GM23338 (cell line): Measurements from ENCODE around the gene WNT5A. TPM values are rescaled to one million over a fixed set of nuclear protein-coding genes. Genes with fewer than 3 reads are reported as not detected.

Source experiments
- ATAC-seq: fragments of 200-7000 bp; cut with Tn5 transposase; 3 replicates; pipeline ENCODE4 v1.9.1; 2020
- DNase-seq: peaks from one replicate; pipeline ENCODE4 v3.0.0-alpha.2; 2015; ENCODE audit warnings: low spot score
- H2AFZ ChIP-seq: fragments of 200-600 bp; sonication (generic); 2 replicates; pipeline ENCODE4 v1.8.0; 2016; ENCODE audit warnings: antibody characterized with exemption, mild to moderate bottlenecking, moderate library complexity
- H3F3A ChIP-seq: fragments of 200-600 bp; sonication (generic); replicated peaks from 2 replicates; pipeline ENCODE4 v1.8.0; 2017; ENCODE audit warnings: antibody characterized with exemption, mixed run types, low read depth
- H3K27ac ChIP-seq: fragments of 200-600 bp; sonication (generic); 2 replicates; pipeline ENCODE4 v1.6.1; 2016; ENCODE audit warnings: low read depth
- H3K27me3 ChIP-seq: fragments of 200-600 bp; sonication (generic); 2 replicates; pipeline ENCODE4 v1.8.0; 2016; ENCODE audit warnings: mild to moderate bottlenecking, mixed run types, moderate library complexity; ENCODE audit not compliant: insufficient read depth
- H3K36me3 ChIP-seq: fragments of 200-600 bp; sonication (generic); 2 replicates; pipeline ENCODE4 v1.8.0; 2016; ENCODE audit warnings: mild to moderate bottlenecking; ENCODE audit not compliant: insufficient read depth
- H3K4me1 ChIP-seq: fragments of 200-600 bp; sonication (generic); 2 replicates; pipeline ENCODE4 v1.8.0; 2016; ENCODE audit warnings: mild to moderate bottlenecking, moderate library complexity; ENCODE audit not compliant: insufficient read depth
- H3K4me2 ChIP-seq: fragments of 200-600 bp; sonication (generic); 2 replicates; pipeline ENCODE4 v1.7.1; 2017; ENCODE audit warnings: mixed run types
- H3K4me3 ChIP-seq: fragments of 200-600 bp; sonication (generic); 2 replicates; pipeline ENCODE4 v1.6.1; 2016; ENCODE audit warnings: mixed run types
- H3K79me2 ChIP-seq: fragments of 200-600 bp; sonication (generic); replicated peaks from 2 replicates; pipeline ENCODE4 v1.8.0; 2017; ENCODE audit warnings: mild to moderate bottlenecking; ENCODE audit not compliant: insufficient read depth
- H3K9me2 ChIP-seq: fragments of 200-600 bp; sonication (generic); 2 replicates; pipeline ENCODE4 v1.8.0; 2017; ENCODE audit not compliant: insufficient read depth
- H4K20me1 ChIP-seq: fragments of 200-600 bp; sonication (generic); replicated peaks from 2 replicates; pipeline ENCODE4 v1.8.0; 2017; ENCODE audit warnings: mild to moderate bottlenecking; ENCODE audit not compliant: insufficient read depth
- H3K27ac Mint-ChIP-seq: 2 replicates; pipeline ENCODE4 v1.8.0; 2020; ENCODE audit warnings: inconsistent platforms, mild to moderate bottlenecking, moderate library complexity, mixed read lengths
- H3K27me3 Mint-ChIP-seq: 3 replicates; pipeline ENCODE4 v1.8.0; 2022; ENCODE audit warnings: low read depth, mild to moderate bottlenecking, moderate library complexity, mixed read lengths, inconsistent platforms; ENCODE audit not compliant: insufficient read depth, poor library complexity
- H3K36me3 Mint-ChIP-seq: 3 replicates; pipeline ENCODE4 v1.8.0; 2021; ENCODE audit warnings: low read depth, mild to moderate bottlenecking, inconsistent platforms, moderate library complexity, mixed read lengths
- H3K4me1 Mint-ChIP-seq: 3 replicates; pipeline ENCODE4 v1.8.0; 2020; ENCODE audit warnings: mild to moderate bottlenecking, inconsistent platforms, mixed read lengths
- H3K4me3 Mint-ChIP-seq: 3 replicates; pipeline ENCODE4 v1.8.0; 2021; ENCODE audit warnings: moderate library complexity, mild to moderate bottlenecking, inconsistent platforms, mixed read lengths
- H3K9me3 Mint-ChIP-seq: 3 replicates; pipeline ENCODE4 v1.8.0; 2020; ENCODE audit warnings: moderate library complexity, mild to moderate bottlenecking, inconsistent platforms, mixed read lengths
- CREB1 ChIP-seq: fragments of 250-450 bp; sonication (Bioruptor Pico); IDR thresholded peaks from 2 replicates; pipeline ENCODE4 v1.5.0; 2020; ENCODE audit warnings: low read depth, mild to moderate bottlenecking, moderate library complexity
- CTCF ChIP-seq, 2 experiments: fragments of 200-600 bp in 1 of 2; sonication (generic) in 1 of 2; conservative IDR thresholded peaks; 2 replicates each; pipeline versions ENCODE4 v1.5.1 to v1.6.1; 2016 to 2017; ENCODE audit warnings: antibody characterized with exemption in 2 of 2, low read depth in 2 of 2, mild to moderate bottlenecking in 2 of 2, moderate library complexity in 1 of 2
- ETS1 ChIP-seq: IDR thresholded peaks from 2 replicates; pipeline ENCODE4 v1.6.1; 2016; ENCODE audit warnings: antibody characterized with exemption
- EZH2 ChIP-seq: fragments of 200-600 bp; sonication (generic); IDR thresholded peaks from one replicate; pipeline ENCODE4 v1.8.0; 2017; ENCODE audit warnings: antibody characterized with exemption, mild to moderate bottlenecking, low read depth; ENCODE audit not compliant: unreplicated experiment
- EZH2phosphoT487 ChIP-seq: fragments of 200-600 bp; sonication (generic); IDR thresholded peaks from one replicate; pipeline ENCODE4 v1.8.1; 2018; ENCODE audit warnings: antibody characterized with exemption; ENCODE audit not compliant: unreplicated experiment
- JUNB ChIP-seq: IDR thresholded peaks from one replicate; pipeline ENCODE4 v1.6.1; 2016; ENCODE audit warnings: antibody characterized with exemption; ENCODE audit not compliant: unreplicated experiment
- NANOG ChIP-seq: IDR thresholded peaks from 2 replicates; pipeline ENCODE4 v1.6.1; 2016; ENCODE audit warnings: antibody characterized with exemption, borderline replicate concordance
- POLR2AphosphoS5 ChIP-seq: IDR thresholded peaks from 2 replicates; pipeline ENCODE4 v1.6.1; 2016; ENCODE audit warnings: antibody characterized with exemption, low read depth
- STAT1 ChIP-seq: IDR thresholded peaks from one replicate; pipeline ENCODE4 v1.6.1; 2016; ENCODE audit warnings: antibody characterized with exemption; ENCODE audit not compliant: unreplicated experiment
- ZNF114 ChIP-seq: fragments of 250-450 bp; sonication (Bioruptor Pico); IDR thresholded peaks from 2 replicates; pipeline ENCODE4 v1.5.0; 2020; ENCODE audit warnings: mild to moderate bottlenecking, moderate library complexity
- ZNF331 ChIP-seq: fragments of 250-450 bp; sonication (Bioruptor Pico); IDR thresholded peaks from 2 replicates; pipeline ENCODE4 v1.5.0; 2020; ENCODE audit warnings: low read depth, mild to moderate bottlenecking, moderate library complexity
- polyA plus RNA-seq: library from polyadenylated mRNA; unstranded; fragments of >200 nt; fragmentation: Nextera tagmentation; extraction: Ambion mirVana; gene quantifications from 2 replicates; pipeline ENCODE4 v1.2.1, GENCODE V29; 2016
- total RNA-seq: library from RNA; depleted of rRNA; stranded (reverse); fragments of >200 nt; shearing (Covaris generic); gene quantifications from 2 replicates; pipeline ENCODE4 v1.2.3, GENCODE V29; 2014
- TF ChIP-seq, protein P1 (sequence below): IDR thresholded peaks from one replicate; pipeline ENCODE4 v1.6.1; 2018; ENCODE audit warnings: antibody characterized with exemption; ENCODE audit not compliant: unreplicated experiment
- TF ChIP-seq, protein P2 (sequence below): fragments of 250-450 bp; sonication (Bioruptor Pico); IDR thresholded peaks from 2 replicates; pipeline ENCODE4 v1.5.0; 2020; ENCODE audit warnings: mild to moderate bottlenecking, moderate library complexity

The WNT5A gene
- total and polyA plus RNA-seq, 2 experiments from 2014 or later, result 0.53 to 4.0 TPM

DNA sequence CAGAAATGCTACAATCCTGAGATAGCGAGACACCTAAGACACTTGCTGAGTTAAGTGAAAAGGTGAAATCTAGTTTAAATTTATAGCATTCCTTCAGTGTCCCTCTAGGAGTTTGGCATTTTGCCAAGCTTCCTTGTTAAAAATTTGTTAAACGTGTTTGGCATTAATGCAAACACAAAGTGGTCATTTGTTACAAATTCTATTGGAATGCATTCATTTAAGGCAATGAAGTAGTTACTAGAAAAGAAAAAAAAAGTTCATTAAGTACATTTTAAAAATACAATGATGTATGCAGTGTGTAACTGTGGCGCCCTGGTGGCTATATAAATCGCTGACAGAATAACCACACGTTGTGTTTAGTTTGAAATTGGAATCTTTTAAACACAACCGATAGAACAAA lies 31.3 kb upstream of the WNT5A start:
- H3K36me3 ChIP-seq, result no peaks in the 10 kb centered on the region
- no peak overlapping the region for H2AFZ ChIP-seq
- ATAC-seq (no peak), DNase-seq (no peak)
- H3K4me1 Mint-ChIP-seq, result peaks cover 51% of the 10 kb centered on the region
- H3K4me2 ChIP-seq, result no peak overlapping the region
- peaks cover 34% of the 10 kb centered on the region for H3K4me1 ChIP-seq
- H3F3A ChIP-seq, result no peaks in the 10 kb centered on the region
- no peaks in the 10 kb centered on the region for H3K36me3 Mint-ChIP-seq
- no peaks in the 10 kb centered on the region for H3K9me3 Mint-ChIP-seq
- no peak overlapping the region for H3K27ac Mint-ChIP-seq
- H4K20me1 ChIP-seq, result no peaks in the 10 kb centered on the region
- no peaks in the 10 kb centered on the region for H3K79me2 ChIP-seq
- H3K9me2 ChIP-seq, result peaks cover 9% of the 10 kb centered on the region
- H3K27me3 ChIP-seq, result no peaks in the 10 kb centered on the region
- no peak overlapping the region for H3K4me3 ChIP-seq
- no peak overlapping the region for H3K4me3 Mint-ChIP-seq
- no peak overlapping the region for H3K27ac ChIP-seq
- H3K27me3 Mint-ChIP-seq, result no peaks in the 10 kb centered on the region
- no peak for TF ChIP-seq NANOG
- TF ChIP-seq ETS1, result no peak
- TF ChIP-seq POLR2AphosphoS5, result no peak
- TF ChIP-seq ZNF114, result no peak
- TF ChIP-seq, protein P1, sequence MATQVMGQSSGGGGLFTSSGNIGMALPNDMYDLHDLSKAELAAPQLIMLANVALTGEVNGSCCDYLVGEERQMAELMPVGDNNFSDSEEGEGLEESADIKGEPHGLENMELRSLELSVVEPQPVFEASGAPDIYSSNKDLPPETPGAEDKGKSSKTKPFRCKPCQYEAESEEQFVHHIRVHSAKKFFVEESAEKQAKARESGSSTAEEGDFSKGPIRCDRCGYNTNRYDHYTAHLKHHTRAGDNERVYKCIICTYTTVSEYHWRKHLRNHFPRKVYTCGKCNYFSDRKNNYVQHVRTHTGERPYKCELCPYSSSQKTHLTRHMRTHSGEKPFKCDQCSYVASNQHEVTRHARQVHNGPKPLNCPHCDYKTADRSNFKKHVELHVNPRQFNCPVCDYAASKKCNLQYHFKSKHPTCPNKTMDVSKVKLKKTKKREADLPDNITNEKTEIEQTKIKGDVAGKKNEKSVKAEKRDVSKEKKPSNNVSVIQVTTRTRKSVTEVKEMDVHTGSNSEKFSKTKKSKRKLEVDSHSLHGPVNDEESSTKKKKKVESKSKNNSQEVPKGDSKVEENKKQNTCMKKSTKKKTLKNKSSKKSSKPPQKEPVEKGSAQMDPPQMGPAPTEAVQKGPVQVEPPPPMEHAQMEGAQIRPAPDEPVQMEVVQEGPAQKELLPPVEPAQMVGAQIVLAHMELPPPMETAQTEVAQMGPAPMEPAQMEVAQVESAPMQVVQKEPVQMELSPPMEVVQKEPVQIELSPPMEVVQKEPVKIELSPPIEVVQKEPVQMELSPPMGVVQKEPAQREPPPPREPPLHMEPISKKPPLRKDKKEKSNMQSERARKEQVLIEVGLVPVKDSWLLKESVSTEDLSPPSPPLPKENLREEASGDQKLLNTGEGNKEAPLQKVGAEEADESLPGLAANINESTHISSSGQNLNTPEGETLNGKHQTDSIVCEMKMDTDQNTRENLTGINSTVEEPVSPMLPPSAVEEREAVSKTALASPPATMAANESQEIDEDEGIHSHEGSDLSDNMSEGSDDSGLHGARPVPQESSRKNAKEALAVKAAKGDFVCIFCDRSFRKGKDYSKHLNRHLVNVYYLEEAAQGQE, result no peak
- TF ChIP-seq, protein P2, sequence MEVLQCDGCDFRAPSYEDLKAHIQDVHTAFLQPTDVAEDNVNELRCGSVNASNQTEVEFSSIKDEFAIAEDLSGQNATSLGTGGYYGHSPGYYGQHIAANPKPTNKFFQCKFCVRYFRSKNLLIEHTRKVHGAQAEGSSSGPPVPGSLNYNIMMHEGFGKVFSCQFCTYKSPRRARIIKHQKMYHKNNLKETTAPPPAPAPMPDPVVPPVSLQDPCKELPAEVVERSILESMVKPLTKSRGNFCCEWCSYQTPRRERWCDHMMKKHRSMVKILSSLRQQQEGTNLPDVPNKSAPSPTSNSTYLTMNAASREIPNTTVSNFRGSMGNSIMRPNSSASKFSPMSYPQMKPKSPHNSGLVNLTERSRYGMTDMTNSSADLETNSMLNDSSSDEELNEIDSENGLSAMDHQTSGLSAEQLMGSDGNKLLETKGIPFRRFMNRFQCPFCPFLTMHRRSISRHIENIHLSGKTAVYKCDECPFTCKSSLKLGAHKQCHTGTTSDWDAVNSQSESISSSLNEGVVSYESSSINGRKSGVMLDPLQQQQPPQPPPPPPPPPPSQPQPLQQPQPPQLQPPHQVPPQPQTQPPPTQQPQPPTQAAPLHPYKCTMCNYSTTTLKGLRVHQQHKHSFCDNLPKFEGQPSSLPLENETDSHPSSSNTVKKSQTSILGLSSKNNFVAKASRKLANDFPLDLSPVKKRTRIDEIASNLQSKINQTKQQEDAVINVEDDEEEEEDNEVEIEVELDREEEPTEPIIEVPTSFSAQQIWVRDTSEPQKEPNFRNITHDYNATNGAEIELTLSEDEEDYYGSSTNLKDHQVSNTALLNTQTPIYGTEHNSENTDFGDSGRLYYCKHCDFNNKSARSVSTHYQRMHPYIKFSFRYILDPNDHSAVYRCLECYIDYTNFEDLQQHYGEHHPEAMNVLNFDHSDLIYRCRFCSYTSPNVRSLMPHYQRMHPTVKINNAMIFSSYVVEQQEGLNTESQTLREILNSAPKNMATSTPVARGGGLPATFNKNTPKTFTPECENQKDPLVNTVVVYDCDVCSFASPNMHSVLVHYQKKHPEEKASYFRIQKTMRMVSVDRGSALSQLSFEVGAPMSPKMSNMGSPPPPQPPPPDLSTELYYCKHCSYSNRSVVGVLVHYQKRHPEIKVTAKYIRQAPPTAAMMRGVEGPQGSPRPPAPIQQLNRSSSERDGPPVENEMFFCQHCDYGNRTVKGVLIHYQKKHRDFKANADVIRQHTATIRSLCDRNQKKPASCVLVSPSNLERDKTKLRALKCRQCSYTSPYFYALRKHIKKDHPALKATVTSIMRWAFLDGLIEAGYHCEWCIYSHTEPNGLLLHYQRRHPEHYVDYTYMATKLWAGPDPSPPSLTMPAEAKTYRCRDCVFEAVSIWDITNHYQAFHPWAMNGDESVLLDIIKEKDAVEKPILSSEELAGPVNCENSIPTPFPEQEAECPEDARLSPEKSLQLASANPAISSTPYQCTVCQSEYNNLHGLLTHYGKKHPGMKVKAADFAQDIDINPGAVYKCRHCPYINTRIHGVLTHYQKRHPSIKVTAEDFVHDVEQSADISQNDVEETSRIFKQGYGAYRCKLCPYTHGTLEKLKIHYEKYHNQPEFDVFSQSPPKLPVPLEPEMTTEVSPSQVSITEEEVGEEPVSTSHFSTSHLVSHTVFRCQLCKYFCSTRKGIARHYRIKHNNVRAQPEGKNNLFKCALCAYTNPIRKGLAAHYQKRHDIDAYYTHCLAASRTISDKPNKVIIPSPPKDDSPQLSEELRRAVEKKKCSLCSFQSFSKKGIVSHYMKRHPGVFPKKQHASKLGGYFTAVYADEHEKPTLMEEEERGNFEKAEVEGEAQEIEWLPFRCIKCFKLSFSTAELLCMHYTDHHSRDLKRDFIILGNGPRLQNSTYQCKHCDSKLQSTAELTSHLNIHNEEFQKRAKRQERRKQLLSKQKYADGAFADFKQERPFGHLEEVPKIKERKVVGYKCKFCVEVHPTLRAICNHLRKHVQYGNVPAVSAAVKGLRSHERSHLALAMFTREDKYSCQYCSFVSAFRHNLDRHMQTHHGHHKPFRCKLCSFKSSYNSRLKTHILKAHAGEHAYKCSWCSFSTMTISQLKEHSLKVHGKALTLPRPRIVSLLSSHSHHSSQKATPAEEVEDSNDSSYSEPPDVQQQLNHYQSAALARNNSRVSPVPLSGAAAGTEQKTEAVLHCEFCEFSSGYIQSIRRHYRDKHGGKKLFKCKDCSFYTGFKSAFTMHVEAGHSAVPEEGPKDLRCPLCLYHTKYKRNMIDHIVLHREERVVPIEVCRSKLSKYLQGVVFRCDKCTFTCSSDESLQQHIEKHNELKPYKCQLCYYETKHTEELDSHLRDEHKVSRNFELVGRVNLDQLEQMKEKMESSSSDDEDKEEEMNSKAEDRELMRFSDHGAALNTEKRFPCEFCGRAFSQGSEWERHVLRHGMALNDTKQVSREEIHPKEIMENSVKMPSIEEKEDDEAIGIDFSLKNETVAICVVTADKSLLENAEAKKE, result no peak
- no peak for TF ChIP-seq ZNF331 (CRISPR knock-in tag)
- no peak for TF ChIP-seq EZH2
- TF ChIP-seq CREB1 (CRISPR knock-in tag), result no peak
- TF ChIP-seq EZH2phosphoT487, result no peak
- TF ChIP-seq JUNB, result no peak
- no peak for TF ChIP-seq STAT1
- TF ChIP-seq CTCF (conservative IDR thresholded peaks at IDR 0.05; ENCODE audit: low read depth in 2 of 2), result no peak
